H1 (cell line): ENCODE results near the gene ZNF75A. TPM values are rescaled to one million over a fixed set of nuclear protein-coding genes. Genes with fewer than 3 reads are reported as not detected.

Experiments
- CTCF ChIA-PET: fragments of 300-600 bp; sonication (Branson Sonifier 250); formaldehyde crosslinking; loops from one replicate; lab custom pipeline; 2021; ENCODE audit not compliant: partially characterized antibody; lab: Charles Lee
- POLR2A ChIA-PET: fragments of 300-600 bp; sonication (Branson Sonifier 250); formaldehyde crosslinking; loops from one replicate; lab custom pipeline; 2021; ENCODE audit warnings: inconsistent platforms; ENCODE audit not compliant: partially characterized antibody; lab: Charles Lee
- DNase-seq, 2 experiments: peaks; one replicate each; pipeline versions ENCODE4 v3.0.0 to v3.0.0-alpha.2; 2010 to 2022; ENCODE audit warnings: low spot score in 2 of 2, low read depth in 1 of 2, mixed read lengths in 1 of 2
- FAIRE-seq: peaks from 2 replicates; lab custom pipeline; 2011; peaks lifted over from hg19 to GRCh38; lab: Jason Lieb, UNC
- H2AFZ ChIP-seq: 2 replicates; pipeline ENCODE4 v1.8.1; 2012; ENCODE audit warnings: low read length, inconsistent platforms
- H2AK5ac ChIP-seq: 2 replicates; pipeline ENCODE4 v1.6.1; 2013; ENCODE audit warnings: low read depth, low read length
- H2BK120ac ChIP-seq: replicated peaks from 2 replicates; pipeline ENCODE3; 2013; ENCODE audit warnings: low read depth, low read length, inconsistent platforms
- H2BK12ac ChIP-seq: 2 replicates; pipeline ENCODE4 v1.6.1; 2013; ENCODE audit warnings: low read depth, low read length
- H2BK15ac ChIP-seq: 2 replicates; pipeline ENCODE4 v1.6.1; 2013; ENCODE audit warnings: low read length
- H2BK20ac ChIP-seq: 2 replicates; pipeline ENCODE4 v1.6.1; 2013; ENCODE audit warnings: low read length
- H2BK5ac ChIP-seq: 2 replicates; pipeline ENCODE4 v1.6.1; 2013; ENCODE audit warnings: low read depth, low read length
- H3K14ac ChIP-seq: 2 replicates; pipeline ENCODE4 v1.6.1; 2013; ENCODE audit warnings: inconsistent platforms; ENCODE audit not compliant: insufficient read length
- H3K18ac ChIP-seq: 2 replicates; pipeline ENCODE4 v1.6.1; 2013; ENCODE audit warnings: low read length; ENCODE audit errors: extremely low read depth
- H3K23ac ChIP-seq: 2 replicates; pipeline ENCODE4 v1.6.1; 2013; ENCODE audit warnings: inconsistent platforms; ENCODE audit not compliant: insufficient read length
- H3K23me2 ChIP-seq: 2 replicates; pipeline ENCODE4 v1.6.1; 2013; ENCODE audit warnings: low read depth, low read length
- H3K27ac ChIP-seq: 2 replicates; pipeline ENCODE4 v1.6.1; 2011; ENCODE audit warnings: low read depth, low read length, inconsistent platforms
- H3K27me3 ChIP-seq, 4 experiments: replicated peaks in 1 of 4; 1 replicate in 1 of 4; 2 replicates in 3 of 4; pipeline versions ENCODE4 v1.6.1 to v1.8.1; 2011 to 2013; ENCODE audit warnings: low read length in 3 of 4, mild to moderate bottlenecking in 3 of 4, inconsistent platforms in 2 of 4, mixed read lengths in 2 of 4, moderate library complexity in 1 of 4; ENCODE audit not compliant: control insufficient read depth in 3 of 4, insufficient read depth in 3 of 4; ENCODE audit errors: extremely low read depth in 1 of 4
- H3K36me3 ChIP-seq, 4 experiments: 2 replicates each; pipeline versions ENCODE4 v1.6.1 to v1.8.1; 2011 to 2013; ENCODE audit warnings: mild to moderate bottlenecking in 4 of 4, low read length in 3 of 4, moderate library complexity in 2 of 4, control low read depth in 1 of 4, inconsistent platforms in 1 of 4; ENCODE audit not compliant: insufficient read depth in 4 of 4, control insufficient read depth in 2 of 4
- H3K4ac ChIP-seq: replicated peaks from 2 replicates; pipeline ENCODE3; 2013; ENCODE audit warnings: low read length, low read depth, mixed read lengths, inconsistent platforms; ENCODE audit not compliant: insufficient read length
- H3K4me1 ChIP-seq, 4 experiments: replicated peaks in 1 of 4; 1 replicate in 1 of 4; 2 replicates in 3 of 4; pipeline versions ENCODE4 v1.6.1 to v1.8.1; 2011 to 2013; ENCODE audit warnings: low read length in 3 of 4, inconsistent platforms in 2 of 4, mixed read lengths in 1 of 4; ENCODE audit not compliant: insufficient read depth in 4 of 4, control insufficient read depth in 3 of 4
- H3K4me2 ChIP-seq, 2 experiments: 2 replicates each; pipeline versions ENCODE4 v1.6.1 to v1.8.1; 2011 to 2013; ENCODE audit warnings: low read depth in 2 of 2, low read length in 2 of 2, control low read depth in 1 of 2, inconsistent platforms in 1 of 2, mild to moderate bottlenecking in 1 of 2; ENCODE audit not compliant: insufficient read depth in 1 of 2
- H3K4me3 ChIP-seq, 4 experiments: fragments of 200-600, 300-600 bp in 1 of 4; sonication (generic), shearing (Covaris generic), sonication (Bioruptor Twin) in 1 of 4; 2 replicates each; pipeline versions ENCODE4 v1.5.1 to v1.8.1; 2011 to 2016; ENCODE audit warnings: low read length in 4 of 4, low read depth in 3 of 4, control low read depth in 2 of 4, inconsistent platforms in 2 of 4, mild to moderate bottlenecking in 2 of 4, mixed read lengths in 1 of 4, moderate library complexity in 1 of 4; ENCODE audit not compliant: insufficient read depth in 2 of 4; ENCODE audit errors: extremely low read depth in 1 of 4
- H3K56ac ChIP-seq: replicated peaks from 2 replicates; pipeline ENCODE3; 2013; ENCODE audit warnings: low read depth, mild to moderate bottlenecking, mixed read lengths, low read length, inconsistent platforms; ENCODE audit not compliant: insufficient read length
- H3K79me1 ChIP-seq: 2 replicates; pipeline ENCODE4 v1.6.1; 2013; ENCODE audit warnings: low read depth, low read length, control low read depth
- H3K79me2 ChIP-seq, 2 experiments: 2 replicates each; pipeline versions ENCODE4 v1.6.1 to v1.8.1; 2012 to 2013; ENCODE audit warnings: low read length in 2 of 2, mild to moderate bottlenecking in 2 of 2, inconsistent platforms in 1 of 2; ENCODE audit not compliant: insufficient read depth in 2 of 2, control insufficient read depth in 1 of 2
- H3K9ac ChIP-seq, 4 experiments: replicated peaks in 1 of 4; 1 replicate in 1 of 4; 2 replicates in 3 of 4; pipeline versions ENCODE4 v1.6.1 to v1.8.1; 2011 to 2013; ENCODE audit warnings: low read depth in 3 of 4, low read length in 3 of 4, control low read depth in 2 of 4, mild to moderate bottlenecking in 2 of 4, moderate library complexity in 2 of 4, inconsistent platforms in 1 of 4; ENCODE audit errors: extremely low read depth in 1 of 4
- H3K9me3 ChIP-seq, 2 experiments: 2 replicates each; pipeline versions ENCODE4 v1.6.1 to v1.8.1; 2012 to 2013; ENCODE audit warnings: mild to moderate bottlenecking in 2 of 2, moderate library complexity in 2 of 2, control low read depth in 1 of 2, inconsistent platforms in 1 of 2, low read depth in 1 of 2, low read length in 1 of 2, mixed read lengths in 1 of 2; ENCODE audit not compliant: insufficient read depth in 2 of 2
- H4K20me1 ChIP-seq, 2 experiments: replicated peaks in 1 of 2; 2 replicates each; pipeline versions ENCODE3 to v1.8.1; 2011 to 2013; ENCODE audit warnings: inconsistent platforms in 2 of 2, low read length in 2 of 2, mild to moderate bottlenecking in 1 of 2; ENCODE audit not compliant: insufficient read depth in 2 of 2, control insufficient read depth in 1 of 2
- H4K5ac ChIP-seq: 2 replicates; pipeline ENCODE4 v1.6.1; 2013; ENCODE audit warnings: low read length, low read depth, mixed read lengths, inconsistent platforms; ENCODE audit not compliant: insufficient read length
- H4K8ac ChIP-seq: 2 replicates; pipeline ENCODE4 v1.8.0; 2013; ENCODE audit warnings: mild to moderate bottlenecking, moderate library complexity, low read length, inconsistent platforms; ENCODE audit not compliant: insufficient read depth; ENCODE audit errors: extremely low read depth
- H4K91ac ChIP-seq: replicated peaks from 2 replicates; pipeline ENCODE3; 2013; ENCODE audit warnings: low read length, mixed read lengths, inconsistent platforms; ENCODE audit not compliant: insufficient read length
- GABPA ChIP-seq: IDR thresholded peaks from 2 replicates; pipeline ENCODE4 v1.6.1; 2011; ENCODE audit warnings: mild to moderate bottlenecking, low read length, moderate library complexity, borderline replicate concordance; ENCODE audit not compliant: insufficient read depth
- HDAC6 ChIP-seq: IDR thresholded peaks from one replicate; pipeline ENCODE4 v1.7.1; 2012; ENCODE audit warnings: low read depth, mild to moderate bottlenecking, inconsistent platforms, low read length, moderate library complexity
- PHF8 ChIP-seq: fragments of 200-600 bp; sonication (generic); conservative IDR thresholded peaks from 2 replicates; pipeline ENCODE4 v1.7.1; 2012; ENCODE audit warnings: low read depth, mild to moderate bottlenecking, inconsistent platforms, low read length, moderate library complexity
- POLR2A ChIP-seq, 2 experiments: IDR thresholded peaks; 1 replicate in 1 of 2; 2 replicates in 1 of 2; pipeline ENCODE4 v1.6.1; 2011; ENCODE audit warnings: low read depth in 2 of 2, low read length in 2 of 2, mild to moderate bottlenecking in 2 of 2; ENCODE audit errors: control extremely low read depth in 1 of 2
- POU5F1 ChIP-seq: IDR thresholded peaks from 2 replicates; pipeline ENCODE4 v1.6.1; 2011; ENCODE audit warnings: low read depth, mild to moderate bottlenecking, low read length, moderate library complexity
- RBBP5 ChIP-seq: IDR thresholded peaks from 2 replicates; pipeline ENCODE4 v1.7.1; 2012; ENCODE audit warnings: low read depth, mild to moderate bottlenecking, inconsistent platforms, low read length, moderate library complexity, borderline replicate concordance
- SIN3A ChIP-seq, 2 experiments: IDR thresholded peaks in 1 of 2; conservative IDR thresholded peaks in 1 of 2; 2 replicates each; pipeline ENCODE4 v1.6.1; 2011 to 2012; ENCODE audit warnings: low read length in 2 of 2, improper control_type of control experiment in 1 of 2, low read depth in 1 of 2, mild to moderate bottlenecking in 1 of 2
- SIX5 ChIP-seq: IDR thresholded peaks from 2 replicates; pipeline ENCODE4 v1.6.1; 2011; ENCODE audit warnings: mild to moderate bottlenecking, low read depth, low read length
- TAF1 ChIP-seq: IDR thresholded peaks from 2 replicates; pipeline ENCODE4 v1.6.1; 2011; ENCODE audit warnings: mild to moderate bottlenecking, low read depth, low read length
- TCF12 ChIP-seq: IDR thresholded peaks from 2 replicates; pipeline ENCODE4 v1.6.1; 2011; ENCODE audit warnings: low read depth, mild to moderate bottlenecking, low read length
- YY1 ChIP-seq: IDR thresholded peaks from 2 replicates; pipeline ENCODE4 v1.6.1; 2011; ENCODE audit warnings: low read depth, mild to moderate bottlenecking, low read length
- WGBS, 2 experiments: shearing (Covaris generic) in 1 of 2; methylation state at CpG; one replicate each; pipeline versions ENCODE4 v1.1.6 to v1.1.7; 2013 to 2015; ENCODE audit warnings: low lambda C conversion rate in 2 of 2, mixed read lengths in 2 of 2, inconsistent platforms in 1 of 2, low coverage in 1 of 2, missing lambda C conversion rate in 1 of 2; ENCODE audit not compliant: insufficient replicate concordance in 2 of 2, insufficient coverage in 1 of 2, insufficient read length in 1 of 2; ENCODE audit errors: extremely low coverage in 1 of 2, missing lambda C conversion rate in 1 of 2; 5-methylcytosine and 5-hydroxymethylcytosine counted together
- polyA plus RNA-seq, 7 experiments: library from polyadenylated mRNA; depleted of rRNA in 3 of 7; stranded (reverse) in 5 of 7; unstranded in 2 of 7; fragments of >200 nt in 5 of 7; fragments of 200-250 nt in 2 of 7; gene quantifications; 1 replicate in 5 of 7; 2 replicates in 1 of 7; 4 replicates in 1 of 7; pipeline versions ENCODE4 v1.2.1 to v1.2.3, GENCODE V29; 2011 to 2013; ENCODE audit warnings: missing spikeins in 2 of 7, mixed read lengths in 2 of 7
- total RNA-seq: library from RNA; stranded (reverse); fragmentation: NEBNext Ultra II Directional; extraction: Animal tissue kit (Norgen Biotek cat#: 25700); gene quantifications from 2 replicates; pipeline ENCODE4 v1.2.1, GENCODE V29; 2021

ZNF75A gene
- total and polyA plus RNA-seq, 2 of the 8 experiments (the other 6 are each of a cell fraction or from before 2014, with no cell fraction given): 9.3 to 30.0 TPM

DNA sequence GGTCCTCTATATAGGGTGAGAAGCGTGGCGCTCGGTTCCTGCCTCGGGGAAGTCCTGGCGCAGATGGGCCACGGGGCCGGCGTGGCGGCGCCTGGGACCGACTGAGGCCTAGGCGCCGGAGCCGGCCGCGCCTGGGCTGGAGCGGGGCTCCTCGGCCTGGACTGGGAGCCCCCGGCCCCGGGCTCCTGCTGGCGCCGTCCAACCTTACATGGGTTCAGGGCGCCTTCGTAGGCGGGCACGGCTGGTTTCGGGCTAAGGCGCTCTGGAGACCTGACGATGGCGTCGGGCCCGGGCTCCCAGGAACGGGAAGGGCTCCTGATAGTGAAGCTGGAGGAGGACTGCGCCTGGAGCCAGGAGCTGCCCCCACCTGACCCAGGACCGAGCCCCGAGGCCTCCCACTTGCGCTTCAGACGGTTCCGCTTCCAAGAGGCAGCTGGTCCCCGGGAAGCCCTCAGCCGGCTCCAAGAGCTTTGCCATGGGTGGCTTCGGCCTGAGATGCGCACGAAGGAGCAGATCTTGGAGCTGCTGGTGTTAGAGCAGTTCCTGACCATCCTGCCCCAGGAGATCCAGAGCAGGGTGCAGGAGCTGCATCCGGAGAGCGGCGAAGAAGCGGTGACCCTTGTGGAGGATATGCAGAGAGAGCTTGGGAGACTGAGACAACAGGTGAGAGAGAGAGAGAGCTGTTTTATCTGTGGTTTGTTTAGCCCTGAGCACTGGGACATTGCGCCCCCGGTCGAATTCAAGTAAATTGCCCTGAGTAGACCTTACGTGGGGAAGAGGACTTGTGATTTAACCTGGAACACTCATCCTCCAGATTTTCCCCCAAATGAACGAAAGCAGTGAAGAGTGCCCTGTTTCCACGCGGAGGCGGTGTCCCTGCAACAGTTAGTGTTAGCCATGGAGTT, 21.5 kb upstream of the ZNF75A start:
- WGBS, 2 experiments: 8% methylated on average over 54 of the region's 56 CpGs; no CpG with 5 or more reads in 1 of the 2 experiments
- H2BK15ac ChIP-seq: no peak overlapping the region
- H4K8ac ChIP-seq: peak overlapping the region; percentile 96
- H3K27me3 ChIP-seq: no peaks in the 10 kb centered on the region
- H3K36me3 ChIP-seq: peaks cover 7 to 32% (median 22%) of the 10 kb centered on the region in 4 experiments; a peak in 7 of 8 replicates
- no peak overlapping the region for H3K18ac ChIP-seq
- peak overlapping the region; percentile 70 for H3K56ac ChIP-seq
- peaks cover 8% of the 10 kb centered on the region for H3K23me2 ChIP-seq
- peak overlapping the region; percentile 86 to 94 (median 91) for H3K9ac ChIP-seq
- peak overlapping the region; percentile 99 for H3K4me2 ChIP-seq
- no peak overlapping the region for H3K14ac ChIP-seq
- H3K79me2 ChIP-seq: peaks cover 20 to 44% of the 10 kb centered on the region in 2 experiments
- peak overlapping the region; percentile 81 to 99 (median 97) for H3K4me3 ChIP-seq
- FAIRE-seq (no peak), DNase-seq (no peak)
- H4K20me1 ChIP-seq: peaks cover 5 to 9% of the 10 kb centered on the region in 2 experiments
- no peak overlapping the region for H2BK120ac ChIP-seq
- no peak overlapping the region; the same call in 1 of the 2 replicates for H2BK12ac ChIP-seq
- peak overlapping the region; percentile 9 for H4K5ac ChIP-seq
- ChIA-PET POLR2A (interaction anchor here (0.5 to 5.3 kb wide), 22 partner anchors 9 to 393 kb away, joined by 3 to 64 read pairs (median 4); partner anchors contain the start of genes NAA60, TIGD7, ZNF200 and ZNF597), CTCF (interaction anchor here (0.7 to 2.2 kb wide), 5 partner anchors 12 to 50 kb away, joined by 3 to 12 read pairs (median 4); no protein-coding TSS in a partner anchor)
- H3K9me3 ChIP-seq: peaks cover 15 to 20% of the 10 kb centered on the region in 2 experiments
- no peak overlapping the region for H2AK5ac ChIP-seq
- H4K91ac ChIP-seq: no peak overlapping the region
- H2BK20ac ChIP-seq: no peak overlapping the region
- peaks cover 0 to 8% (median 1%) of the 10 kb centered on the region in 4 experiments; a peak in 4 of 7 replicates for H3K4me1 ChIP-seq
- no peak overlapping the region; the same call in 1 of the 2 replicates for H2BK5ac ChIP-seq
- no peak overlapping the region for H2AFZ ChIP-seq
- H3K23ac ChIP-seq: no peak overlapping the region
- H3K79me1 ChIP-seq: peaks cover 12% of the 10 kb centered on the region
- H3K27ac ChIP-seq: peak overlapping the region; percentile 97
- H3K4ac ChIP-seq: peak overlapping the region; percentile 75
- TF ChIP-seq TAF1 (no peak), SIN3A (conservative IDR thresholded peaks at IDR 0.05 in 1 of 2, IDR thresholded peaks at IDR 0.05 in 1 of 2; ENCODE audit: low read depth in 1 of 2, low read length in 2 of 2) (0 out of 4 replicates have a peak, but pooled peaks of 1 of the 2 experiments have one; percentile 2), PHF8 (peak; percentile 84; the same call in 1 of the 2 replicates), POU5F1 (no peak), GABPA (no peak), RBBP5 (0 out of 2 replicates have a peak, but pooled peaks have one; percentile 65), POLR2A (IDR thresholded peaks at IDR 0.05; ENCODE audit: control extremely low read depth in 1 of 2, low read depth in 2 of 2, low read length in 2 of 2) (no peak), TCF12 (no peak), YY1 (no peak), SIX5 (no peak), HDAC6 (no peak)
